H9 (cell line): Measurements from ENCODE around the gene ALOX5AP. TPM values are rescaled to one million over a fixed set of nuclear protein-coding genes. Genes with fewer than 3 reads are reported as not detected.

ENCODE experiments used
- DNase-seq: peaks from one replicate; pipeline ENCODE4 v3.0.0-alpha.2; 2017
- H2AFZ ChIP-seq: one replicate; pipeline ENCODE4 v1.6.1; 2013; ENCODE audit warnings: mild to moderate bottlenecking, low read length, control low read depth, moderate library complexity
- H2AK5ac ChIP-seq: 2 replicates; pipeline ENCODE4 v1.6.1; 2013; ENCODE audit warnings: low read length, control low read depth, mixed read lengths; ENCODE audit not compliant: insufficient read length
- H2BK120ac ChIP-seq: one replicate; pipeline ENCODE4 v1.6.1; 2013; ENCODE audit warnings: low read depth, mild to moderate bottlenecking, low read length, control low read depth, inconsistent platforms; ENCODE audit not compliant: poor library complexity, severe bottlenecking
- H2BK12ac ChIP-seq: 2 replicates; pipeline ENCODE4 v1.6.1; 2013; ENCODE audit warnings: low read length, control low read depth, mixed read lengths, low read depth; ENCODE audit not compliant: insufficient read length
- H2BK15ac ChIP-seq: 2 replicates; pipeline ENCODE4 v1.6.1; 2013; ENCODE audit warnings: low read depth, low read length, control low read depth
- H2BK20ac ChIP-seq: one replicate; pipeline ENCODE4 v1.6.1; 2013; ENCODE audit warnings: low read depth, mild to moderate bottlenecking, low read length, control low read depth, inconsistent platforms; ENCODE audit not compliant: poor library complexity, severe bottlenecking
- H2BK5ac ChIP-seq: 2 replicates; pipeline ENCODE4 v1.6.1; 2013; ENCODE audit warnings: low read length, control low read depth, mixed read lengths; ENCODE audit not compliant: insufficient read length
- H3K14ac ChIP-seq: 2 replicates; pipeline ENCODE4 v1.6.1; 2013; ENCODE audit warnings: low read length, control low read depth; ENCODE audit not compliant: insufficient read depth
- H3K18ac ChIP-seq: 2 replicates; pipeline ENCODE4 v1.6.1; 2013; ENCODE audit warnings: low read depth, mild to moderate bottlenecking, mixed read lengths, low read length, control low read depth; ENCODE audit not compliant: insufficient read length
- H3K23ac ChIP-seq: 2 replicates; pipeline ENCODE4 v1.6.1; 2013; ENCODE audit warnings: low read length, control low read depth, mixed read lengths, low read depth; ENCODE audit not compliant: insufficient read length
- H3K23me2 ChIP-seq: 2 replicates; pipeline ENCODE4 v1.6.1; 2013; ENCODE audit warnings: low read depth, mild to moderate bottlenecking, mixed read lengths, low read length, control low read depth; ENCODE audit not compliant: insufficient read length, poor library complexity, severe bottlenecking
- H3K27ac ChIP-seq: 2 replicates; pipeline ENCODE4 v1.5.1; 2013; ENCODE audit warnings: low read length, control low read depth, mixed read lengths, low read depth; ENCODE audit not compliant: insufficient read length
- H3K27me3 ChIP-seq: 2 replicates; pipeline ENCODE4 v1.6.1; 2013; ENCODE audit warnings: low read length, control low read depth, inconsistent platforms; ENCODE audit not compliant: insufficient read depth
- H3K4ac ChIP-seq: 2 replicates; pipeline ENCODE4 v1.6.1; 2013; ENCODE audit warnings: low read depth, mild to moderate bottlenecking, control low read depth, inconsistent platforms, low read length, moderate library complexity
- H3K4me1 ChIP-seq: 2 replicates; pipeline ENCODE4 v1.6.1; 2013; ENCODE audit warnings: low read length, control low read depth, inconsistent platforms; ENCODE audit not compliant: insufficient read depth
- H3K4me2 ChIP-seq: 2 replicates; pipeline ENCODE4 v1.6.1; 2013; ENCODE audit warnings: low read length, control low read depth, mixed read lengths; ENCODE audit not compliant: insufficient read length, insufficient read depth
- H3K56ac ChIP-seq: 2 replicates; pipeline ENCODE4 v1.6.1; 2013; ENCODE audit warnings: low read depth, mild to moderate bottlenecking, mixed read lengths, low read length, control low read depth; ENCODE audit not compliant: insufficient read length
- H3K79me1 ChIP-seq: 2 replicates; pipeline ENCODE4 v1.6.1; 2013; ENCODE audit warnings: low read depth, mild to moderate bottlenecking, moderate library complexity, low read length, control low read depth, inconsistent platforms; ENCODE audit not compliant: insufficient read depth, poor library complexity, severe bottlenecking
- H3K79me2 ChIP-seq: 2 replicates; pipeline ENCODE4 v1.6.1; 2013; ENCODE audit warnings: low read length, control low read depth, inconsistent platforms; ENCODE audit not compliant: insufficient read depth
- H3K9ac ChIP-seq: 2 replicates; pipeline ENCODE4 v1.6.1; 2013; ENCODE audit warnings: low read length, control low read depth, mixed read lengths; ENCODE audit not compliant: insufficient read length; ENCODE audit errors: extremely low read depth
- H3K9me3 ChIP-seq: one replicate; pipeline ENCODE4 v1.6.1; 2013; ENCODE audit warnings: low read depth, low read length, inconsistent platforms; ENCODE audit not compliant: control insufficient read depth
- H3T11ph ChIP-seq: one replicate; pipeline ENCODE4 v1.6.1; 2013; ENCODE audit warnings: mild to moderate bottlenecking, low read length, control low read depth, inconsistent platforms
- H4K20me1 ChIP-seq: one replicate; pipeline ENCODE4 v1.6.1; 2013; ENCODE audit not compliant: control insufficient read depth, insufficient read length, insufficient read depth
- H4K5ac ChIP-seq: 2 replicates; pipeline ENCODE4 v1.6.1; 2013; ENCODE audit warnings: low read depth, mild to moderate bottlenecking, mixed read lengths, low read length, control low read depth; ENCODE audit not compliant: insufficient read length
- H4K8ac ChIP-seq: replicated peaks from 2 replicates; pipeline ENCODE4 v1.6.1; 2013; ENCODE audit warnings: low read length, control low read depth, mixed read lengths, low read depth; ENCODE audit not compliant: insufficient read length
- H4K91ac ChIP-seq: 2 replicates; pipeline ENCODE4 v1.6.1; 2013; ENCODE audit warnings: low read depth, mild to moderate bottlenecking, moderate library complexity, mixed read lengths, low read length, control low read depth; ENCODE audit not compliant: insufficient read length
- H3K27ac Mint-ChIP-seq, 3 experiments: 2 replicates in 2 of 3; 3 replicates in 1 of 3; pipeline ENCODE4 v1.8.0; 2020 to 2021; ENCODE audit warnings: mixed read lengths in 3 of 3, mild to moderate bottlenecking in 1 of 3, moderate library complexity in 1 of 3
- H3K27me3 Mint-ChIP-seq: 2 replicates; pipeline ENCODE4 v1.8.0; 2021; ENCODE audit warnings: low read depth, mild to moderate bottlenecking, moderate library complexity, mixed read lengths
- H3K36me3 Mint-ChIP-seq, 3 experiments: 2 replicates in 2 of 3; 3 replicates in 1 of 3; pipeline ENCODE4 v1.8.0; 2020 to 2021; ENCODE audit warnings: low read depth in 3 of 3, mixed read lengths in 3 of 3; ENCODE audit not compliant: insufficient read depth in 1 of 3
- H3K4me1 Mint-ChIP-seq, 2 experiments: 2 replicates each; pipeline ENCODE4 v1.8.0; 2020; ENCODE audit warnings: mixed read lengths in 2 of 2
- H3K4me3 Mint-ChIP-seq, 2 experiments: 2 replicates in 1 of 2; 3 replicates in 1 of 2; pipeline ENCODE4 v1.8.0; 2020 to 2021; ENCODE audit warnings: mild to moderate bottlenecking in 2 of 2, mixed read lengths in 2 of 2, moderate library complexity in 1 of 2
- H3K9me3 Mint-ChIP-seq, 2 experiments: 2 replicates in 1 of 2; 3 replicates in 1 of 2; pipeline ENCODE4 v1.8.0; 2020; ENCODE audit warnings: mild to moderate bottlenecking in 2 of 2, mixed read lengths in 2 of 2, moderate library complexity in 1 of 2
- CTCF ChIP-seq: fragments of 200-600 bp; sonication (generic); conservative IDR thresholded peaks from 3 replicates; pipeline ENCODE4 v1.8.0; 2021; ENCODE audit warnings: antibody characterized with exemption, mild to moderate bottlenecking
- WGBS: extraction: QIAGEN DNeasy Blood & Tissue Kit; methylation state at CpG from one replicate; pipeline ENCODE4 v1.1.7; 2013; ENCODE audit warnings: missing lambda C conversion rate, low lambda C conversion rate, mixed read lengths; ENCODE audit not compliant: insufficient read length; ENCODE audit errors: extremely low coverage; 5-methylcytosine and 5-hydroxymethylcytosine counted together
- total RNA-seq: library from RNA; stranded (reverse); gene quantifications from 2 replicates; pipeline ENCODE4 v1.2.1, GENCODE V29; 2021

The ALOX5AP gene
- total RNA-seq, 1 experiment from 2014 or later = not detected

GRCh38 chr13:30738526-30739236 lies 3.3 kb downstream of the ALOX5AP start:
- Histone ChIP-seq H4K91ac (no peak overlapping the region), H2AFZ (no peak overlapping the region), H3K4me2 (no peak overlapping the region), H3K14ac (no peak overlapping the region), H3K79me2 (no peaks in the 10 kb centered on the region), H2BK120ac (no peak overlapping the region), H4K8ac (no peak overlapping the region), H3K18ac (no peak overlapping the region), H3K9ac (no peak overlapping the region), H4K5ac (no peak overlapping the region), H4K20me1 (no peaks in the 10 kb centered on the region), H3K27ac (no peak overlapping the region), H3K23ac (no peak overlapping the region), H3K4ac (no peak overlapping the region), H3K23me2 (no peaks in the 10 kb centered on the region), H2AK5ac (no peak overlapping the region), H2BK5ac (no peak overlapping the region), H3K56ac (no peak overlapping the region), H3K9me3 (no peaks in the 10 kb centered on the region), H2BK15ac (no peak overlapping the region), H3K79me1 (no peaks in the 10 kb centered on the region), H3K4me1 (no peaks in the 10 kb centered on the region), H2BK20ac (no peak overlapping the region), H2BK12ac (no peak overlapping the region), H3K27me3 (no peaks in the 10 kb centered on the region), H3T11ph (no peak overlapping the region)
- DNase-seq = peak; percentile 34
- Mint-ChIP-seq H3K4me1 (peaks cover 12 to 21% of the 10 kb centered on the region in 2 experiments), H3K27me3 (no peaks in the 10 kb centered on the region; the same call in 1 of the 2 replicates), H3K27ac (no peak overlapping the region), H3K36me3 (no peaks in the 10 kb centered on the region), H3K9me3 (no peaks in the 10 kb centered on the region), H3K4me3 (no peak overlapping the region)
- no peak for TF ChIP-seq CTCF
- no CpG with 5 or more reads among the region's 9 CpGs for WGBS
